Hepatocyte (in vitro differentiated cells): ENCODE results near the gene FABP3. TPM values are rescaled to one million over a fixed set of nuclear protein-coding genes. Genes with fewer than 3 reads are reported as not detected.

ENCODE experiments used
- DNase-seq: peaks from one replicate; pipeline ENCODE4 v3.0.0-alpha.2; 2016; ENCODE audit warnings: low spot score
- H2AFZ ChIP-seq: fragments of 200-600 bp; sonication (generic); 2 replicates; pipeline ENCODE4 v1.6.0; 2016; ENCODE audit warnings: antibody characterized with exemption, mild to moderate bottlenecking
- H3K27ac ChIP-seq: fragments of 200-600 bp; sonication (generic); 2 replicates; pipeline ENCODE4 v1.5.1; 2016; ENCODE audit warnings: mild to moderate bottlenecking
- H3K27me3 ChIP-seq: fragments of 200-600 bp; sonication (generic); 2 replicates; pipeline ENCODE4 v1.6.1; 2016
- H3K36me3 ChIP-seq: fragments of 200-600 bp; sonication (generic); replicated peaks from 2 replicates; pipeline ENCODE4 v1.5.1; 2016; ENCODE audit warnings: low read depth; ENCODE audit not compliant: insufficient read depth
- H3K4me1 ChIP-seq: fragments of 200-600 bp; sonication (generic); 2 replicates; pipeline ENCODE4 v1.5.1; 2016; ENCODE audit warnings: mild to moderate bottlenecking, moderate library complexity; ENCODE audit not compliant: insufficient read depth
- H3K4me2 ChIP-seq: fragments of 200-600 bp; sonication (generic); 2 replicates; pipeline ENCODE4 v1.6.0; 2016
- H3K4me3 ChIP-seq: fragments of 200-600 bp; sonication (generic); 2 replicates; pipeline ENCODE4 v1.5.1; 2016; ENCODE audit warnings: mild to moderate bottlenecking
- H3K79me2 ChIP-seq: fragments of 200-600 bp; sonication (generic); 2 replicates; pipeline ENCODE4 v1.6.0; 2017; ENCODE audit warnings: mild to moderate bottlenecking
- H3K9me2 ChIP-seq: fragments of 200-600 bp; sonication (generic); replicated peaks from 2 replicates; pipeline ENCODE4 v1.6.0; 2017; ENCODE audit warnings: mild to moderate bottlenecking; ENCODE audit not compliant: insufficient read depth
- H3K9me3 ChIP-seq: fragments of 200-600 bp; sonication (generic); 2 replicates; pipeline ENCODE4 v1.5.1; 2016; ENCODE audit warnings: low read depth, mild to moderate bottlenecking
- H4K20me1 ChIP-seq: fragments of 200-600 bp; sonication (generic); 2 replicates; pipeline ENCODE4 v1.6.0; 2016; ENCODE audit warnings: mild to moderate bottlenecking; ENCODE audit not compliant: insufficient read depth, poor library complexity, severe bottlenecking
- EZH2 ChIP-seq: fragments of 200-600 bp; sonication (generic); IDR thresholded peaks from 2 replicates; pipeline ENCODE4 v1.6.1; 2016; ENCODE audit warnings: antibody characterized with exemption, mild to moderate bottlenecking, borderline replicate concordance
- EZH2phosphoT487 ChIP-seq: fragments of 200-600 bp; sonication (generic); IDR thresholded peaks from one replicate; pipeline ENCODE4 v1.6.1; 2018; ENCODE audit warnings: antibody characterized with exemption, mild to moderate bottlenecking, low read depth, moderate library complexity; ENCODE audit not compliant: unreplicated experiment, severe bottlenecking
- WGBS: methylation state at CpG from one replicate; pipeline ENCODE4 v1.1.6; 2016; ENCODE audit warnings: low lambda C conversion rate; ENCODE audit errors: missing lambda C conversion rate; 5-methylcytosine and 5-hydroxymethylcytosine counted together
- polyA plus RNA-seq: library from polyadenylated mRNA; unstranded; fragments of >200 nt; fragmentation: Nextera tagmentation; extraction: Ambion mirVana; gene quantifications from 2 replicates; pipeline ENCODE4 v1.2.1, GENCODE V29; 2016
- total RNA-seq: library from RNA; depleted of rRNA; stranded (reverse); fragments of >200 nt; gene quantifications from 2 replicates; pipeline ENCODE4 v1.2.3, GENCODE V29; 2014
- TF ChIP-seq, protein P1 (sequence below): fragments of 200-600 bp; sonication (generic); IDR thresholded peaks from 2 replicates; pipeline ENCODE4 v1.5.1; 2016; ENCODE audit warnings: antibody characterized with exemption, mild to moderate bottlenecking; ENCODE audit not compliant: poor library complexity

The FABP3 gene
- total RNA-seq (23.9 and 39.1 TPM in 2 replicates), polyA plus RNA-seq (50.1 and 65.5 TPM in 2 replicates)

DNA sequence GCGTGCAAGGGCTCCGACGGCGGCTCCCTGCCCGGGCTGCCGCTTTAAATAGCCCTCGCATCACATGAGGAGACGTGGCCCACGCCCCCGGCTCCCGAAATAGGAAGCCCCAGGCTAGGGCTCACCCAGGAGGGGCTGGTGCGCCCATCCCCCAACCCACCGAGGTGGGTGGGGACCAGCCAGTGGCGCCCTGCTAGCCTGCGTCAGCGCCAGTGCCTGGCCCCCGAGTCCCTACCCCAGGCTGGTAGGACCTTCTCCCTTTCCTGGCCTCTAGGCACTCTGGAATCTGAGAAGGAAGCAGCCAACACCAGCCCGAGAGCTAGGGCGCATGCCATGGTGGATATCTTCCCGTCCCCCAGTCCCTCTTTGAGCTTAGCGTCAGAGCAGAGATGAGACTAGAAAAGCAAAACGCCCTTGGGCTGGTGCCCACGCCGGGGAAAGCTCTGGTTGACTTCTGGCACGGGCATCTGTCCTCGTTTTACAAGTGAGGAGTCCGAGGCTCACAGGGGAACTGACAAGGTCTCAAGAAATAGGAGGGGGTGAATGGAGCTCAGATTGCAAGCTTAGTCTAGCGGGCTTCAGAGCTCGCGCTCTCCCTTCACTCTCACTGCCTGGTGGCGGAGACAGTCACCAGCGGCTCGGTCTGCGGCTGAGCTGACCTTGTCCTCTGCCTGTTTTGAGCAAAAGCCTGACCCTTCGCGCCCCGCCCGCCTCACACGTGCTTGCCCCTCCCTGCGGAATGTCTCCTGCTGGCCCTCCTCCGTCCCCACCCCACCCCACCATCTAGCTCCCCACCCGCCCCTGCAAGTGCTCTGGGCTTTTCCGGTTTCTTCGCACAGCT, at the start of gene FABP3:
Gene FABP3 (minus strand): TSS at position 21 of the 841 bp plus-strand sequence. CDS start 62 bp downstream, outside the sequence.
- Histone ChIP-seq H4K20me1 (no peaks in the 10 kb centered on the region), H3K4me1 (peaks cover 49% of the 10 kb centered on the region), H3K36me3 (no peaks in the 10 kb centered on the region), H3K4me2 (peak within 1 kb of the TSS; percentile 85), H3K4me3 (peak within 1 kb of the TSS; percentile 41), H3K9me2 (no peaks in the 10 kb centered on the region), H3K79me2 (no peaks in the 10 kb centered on the region), H2AFZ (peak within 1 kb of the TSS; percentile 53), H3K27me3 (no peaks in the 10 kb centered on the region), H3K9me3 (no peaks in the 10 kb centered on the region), H3K27ac (peak within 1 kb of the TSS; percentile 99)
- no peak for TF ChIP-seq EZH2phosphoT487
- TF ChIP-seq EZH2, result no peak
- TF ChIP-seq, protein P1, sequence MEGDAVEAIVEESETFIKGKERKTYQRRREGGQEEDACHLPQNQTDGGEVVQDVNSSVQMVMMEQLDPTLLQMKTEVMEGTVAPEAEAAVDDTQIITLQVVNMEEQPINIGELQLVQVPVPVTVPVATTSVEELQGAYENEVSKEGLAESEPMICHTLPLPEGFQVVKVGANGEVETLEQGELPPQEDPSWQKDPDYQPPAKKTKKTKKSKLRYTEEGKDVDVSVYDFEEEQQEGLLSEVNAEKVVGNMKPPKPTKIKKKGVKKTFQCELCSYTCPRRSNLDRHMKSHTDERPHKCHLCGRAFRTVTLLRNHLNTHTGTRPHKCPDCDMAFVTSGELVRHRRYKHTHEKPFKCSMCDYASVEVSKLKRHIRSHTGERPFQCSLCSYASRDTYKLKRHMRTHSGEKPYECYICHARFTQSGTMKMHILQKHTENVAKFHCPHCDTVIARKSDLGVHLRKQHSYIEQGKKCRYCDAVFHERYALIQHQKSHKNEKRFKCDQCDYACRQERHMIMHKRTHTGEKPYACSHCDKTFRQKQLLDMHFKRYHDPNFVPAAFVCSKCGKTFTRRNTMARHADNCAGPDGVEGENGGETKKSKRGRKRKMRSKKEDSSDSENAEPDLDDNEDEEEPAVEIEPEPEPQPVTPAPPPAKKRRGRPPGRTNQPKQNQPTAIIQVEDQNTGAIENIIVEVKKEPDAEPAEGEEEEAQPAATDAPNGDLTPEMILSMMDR, result no peak
- DNase-seq, result peak; percentile 94
- 4% methylated on average over 42 of the region's 44 CpGs for WGBS

- Histone ChIP-seq H3K4me3 (no peak overlapping the region), H3K79me2 (peaks cover 27% of the 10 kb centered on the region), H3K9me3 (no peaks in the 10 kb centered on the region), H2AFZ (no peak overlapping the region), H4K20me1 (peaks cover 2% of the 10 kb centered on the region), H3K4me2 (no peak overlapping the region), H3K9me2 (no peaks in the 10 kb centered on the region), H3K36me3 (no peaks in the 10 kb centered on the region), H3K4me1 (peaks cover 14% of the 10 kb centered on the region), H3K27me3 (no peaks in the 10 kb centered on the region), H3K27ac (peak overlapping the region; percentile 85)
- WGBS, result 59% methylated on average over 9 of the region's 9 CpGs
- DNase-seq, result no peak
- TF ChIP-seq EZH2, result no peak
- TF ChIP-seq, protein P1, result peak; percentile 28
These were observed 48.6 kb upstream of the FABP3 start for GRCh38 chr1:31421371-31422040.

DNA sequence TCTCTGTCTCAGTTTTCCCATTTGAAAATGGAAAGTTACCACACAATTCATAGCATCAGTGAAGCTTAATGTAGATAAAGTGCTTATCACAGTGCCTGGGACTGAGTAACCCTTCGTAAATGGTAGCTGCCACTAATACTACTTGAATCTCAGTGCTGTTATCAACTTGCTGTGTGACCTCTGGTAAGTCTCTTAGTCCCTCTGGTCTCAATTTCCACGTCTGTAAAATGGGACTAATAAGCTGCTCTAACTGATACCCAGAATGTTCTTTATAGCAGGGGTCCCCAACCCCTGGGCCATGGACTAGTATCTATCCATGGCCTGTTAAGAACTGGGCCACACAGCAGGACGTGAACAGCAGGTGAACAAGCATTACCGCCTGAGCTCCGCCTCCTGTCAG, 47.8 kb upstream of the FABP3 start:
- Histone ChIP-seq H3K4me3 (no peak overlapping the region), H3K4me1 (peaks cover 15% of the 10 kb centered on the region), H3K27me3 (no peaks in the 10 kb centered on the region), H3K27ac (no peak overlapping the region), H3K79me2 (peaks cover 34% of the 10 kb centered on the region), H3K9me3 (no peaks in the 10 kb centered on the region), H3K9me2 (no peaks in the 10 kb centered on the region), H2AFZ (no peak overlapping the region), H3K36me3 (no peaks in the 10 kb centered on the region), H3K4me2 (no peak overlapping the region), H4K20me1 (peaks cover 2% of the 10 kb centered on the region)
- WGBS, result 92% methylated on average over 5 of the region's 5 CpGs
- no peak for DNase-seq
- TF ChIP-seq EZH2phosphoT487 (no peak), EZH2 (no peak)
- TF ChIP-seq, protein P1, result no peak
